Ishikawa (cell line): ENCODE measurements around the gene MAP4K3.

Source experiments
- CREB1 ChIP-seq: IDR thresholded peaks from 2 replicates; pipeline ENCODE4 v1.6.1; 2012; ENCODE audit warnings: low read depth
- EGR1 ChIP-seq: IDR thresholded peaks from 2 replicates; pipeline ENCODE4 v1.6.1; 2012
- EP300 ChIP-seq: IDR thresholded peaks from 2 replicates; pipeline ENCODE4 v1.6.1; 2012; ENCODE audit warnings: borderline replicate concordance
- FOXM1 ChIP-seq: IDR thresholded peaks from 2 replicates; pipeline ENCODE4 v1.6.1; 2012; ENCODE audit warnings: low read depth, borderline replicate concordance
- NFIC ChIP-seq: IDR thresholded peaks from 2 replicates; pipeline ENCODE4 v1.6.1; 2012
- RAD21 ChIP-seq: IDR thresholded peaks from 2 replicates; pipeline ENCODE4 v1.6.1; 2012; ENCODE audit warnings: low read depth
- REST ChIP-seq: IDR thresholded peaks from 2 replicates; pipeline ENCODE4 v1.6.1; 2012; ENCODE audit warnings: low read depth, mild to moderate bottlenecking
- TAF1 ChIP-seq: IDR thresholded peaks from 2 replicates; pipeline ENCODE4 v1.6.1; 2012; ENCODE audit warnings: low read depth, mild to moderate bottlenecking
- TCF12 ChIP-seq: IDR thresholded peaks from 2 replicates; pipeline ENCODE4 v1.6.1; 2012; ENCODE audit warnings: low read depth
- YY1 ChIP-seq: IDR thresholded peaks from 2 replicates; pipeline ENCODE4 v1.6.1; 2012; ENCODE audit warnings: low read depth

GRCh38 chr2:39202639-39203369 is 234.3 kb downstream of the MAP4K3 start:
- TF ChIP-seq CREB1: no peak
- no peak for TF ChIP-seq REST
- TF ChIP-seq YY1: no peak
- TF ChIP-seq EP300: no peak
- no peak for TF ChIP-seq FOXM1
- no peak for TF ChIP-seq RAD21
- no peak for TF ChIP-seq EGR1
- TF ChIP-seq NFIC: no peak
- TF ChIP-seq TCF12: no peak
- no peak for TF ChIP-seq TAF1
